H1 (cell line): ENCODE measurements around the gene MED31. TPM values are rescaled to one million over a fixed set of nuclear protein-coding genes. Genes with fewer than 3 reads are reported as not detected.

ENCODE experiments used
- CEBPB ChIP-seq: IDR thresholded peaks from 2 replicates; pipeline ENCODE4 v1.6.1; 2012; ENCODE audit warnings: low read depth, low read length
- SUZ12 ChIP-seq: fragments of 200-600 bp; sonication (generic); IDR thresholded peaks from 2 replicates; pipeline ENCODE4 v1.6.1; 2012; ENCODE audit warnings: mild to moderate bottlenecking, inconsistent platforms, low read length, moderate library complexity, mixed read lengths
- polyA plus RNA-seq, 7 experiments: library from polyadenylated mRNA; depleted of rRNA in 3 of 7; stranded (reverse) in 5 of 7; unstranded in 2 of 7; fragments of >200 nt in 5 of 7; fragments of 200-250 nt in 2 of 7; gene quantifications; 1 replicate in 5 of 7; 2 replicates in 1 of 7; 4 replicates in 1 of 7; pipeline versions ENCODE4 v1.2.1 to v1.2.3, GENCODE V29; 2011 to 2013; ENCODE audit warnings: missing spikeins in 2 of 7, mixed read lengths in 2 of 7
- total RNA-seq: library from RNA; stranded (reverse); fragmentation: NEBNext Ultra II Directional; extraction: Animal tissue kit (Norgen Biotek cat#: 25700); gene quantifications from 2 replicates; pipeline ENCODE4 v1.2.1, GENCODE V29; 2021

Gene MED31
- total and polyA plus RNA-seq, 2 of the 8 experiments (the other 6 are each of a cell fraction or from before 2014, with no cell fraction given) = 4.6 to 12.3 TPM

- TF ChIP-seq SUZ12 (no peak), CEBPB (no peak)
- TF ChIP-seq, all 59 proteins: peak for 0
Measured at GRCh38 chr17:6699997-6700947, 48.9 kb upstream of the MED31 start (continued).
